Ectodermal cell (in vitro differentiated cells): Measurements from ENCODE around the gene IGLL5.

Experiments used
- H3K27ac ChIP-seq: 2 replicates; pipeline ENCODE4 v1.7.0; 2013; ENCODE audit warnings: mild to moderate bottlenecking, low read depth, low read length; ENCODE audit not compliant: insufficient read depth, poor library complexity, severe bottlenecking
- H3K27me3 ChIP-seq: 2 replicates; pipeline ENCODE4 v1.7.0; 2013; ENCODE audit warnings: mild to moderate bottlenecking, low read length; ENCODE audit not compliant: insufficient read depth, control insufficient read depth, poor library complexity, severe bottlenecking
- H3K36me3 ChIP-seq: one replicate; pipeline ENCODE4 v1.7.0; 2013; ENCODE audit warnings: low read length; ENCODE audit not compliant: control insufficient read depth, insufficient read depth
- H3K4me1 ChIP-seq: one replicate; pipeline ENCODE4 v1.7.0; 2013; ENCODE audit warnings: low read length; ENCODE audit not compliant: control insufficient read depth, insufficient read depth
- H3K4me3 ChIP-seq: 2 replicates; pipeline ENCODE4 v1.7.0; 2013; ENCODE audit warnings: low read depth, low read length, control low read depth; ENCODE audit not compliant: insufficient read depth
- H3K9me3 ChIP-seq: 2 replicates; pipeline ENCODE4 v1.7.0; 2013; ENCODE audit warnings: mild to moderate bottlenecking, low read length, moderate library complexity; ENCODE audit not compliant: control insufficient read depth
- WGBS, 2 experiments: methylation state at CpG; one replicate each; pipeline ENCODE4 v1.1.7; 2013; ENCODE audit warnings: missing lambda C conversion rate in 2 of 2; 5-methylcytosine and 5-hydroxymethylcytosine counted together

The IGLL5 gene

GRCh38 chr22:22933807-22934542 is 46.4 kb downstream of the IGLL5 start:
- H3K27me3 ChIP-seq: no peaks in the 10 kb centered on the region
- H3K4me1 ChIP-seq: no peaks in the 10 kb centered on the region
- 89 to 90% methylated on average over 10 of the region's 10 CpGs for WGBS, 2 experiments
- no peaks in the 10 kb centered on the region for H3K9me3 ChIP-seq
- H3K27ac ChIP-seq: no peak overlapping the region
- no peak overlapping the region for H3K4me3 ChIP-seq
- H3K36me3 ChIP-seq: no peaks in the 10 kb centered on the region

DNA sequence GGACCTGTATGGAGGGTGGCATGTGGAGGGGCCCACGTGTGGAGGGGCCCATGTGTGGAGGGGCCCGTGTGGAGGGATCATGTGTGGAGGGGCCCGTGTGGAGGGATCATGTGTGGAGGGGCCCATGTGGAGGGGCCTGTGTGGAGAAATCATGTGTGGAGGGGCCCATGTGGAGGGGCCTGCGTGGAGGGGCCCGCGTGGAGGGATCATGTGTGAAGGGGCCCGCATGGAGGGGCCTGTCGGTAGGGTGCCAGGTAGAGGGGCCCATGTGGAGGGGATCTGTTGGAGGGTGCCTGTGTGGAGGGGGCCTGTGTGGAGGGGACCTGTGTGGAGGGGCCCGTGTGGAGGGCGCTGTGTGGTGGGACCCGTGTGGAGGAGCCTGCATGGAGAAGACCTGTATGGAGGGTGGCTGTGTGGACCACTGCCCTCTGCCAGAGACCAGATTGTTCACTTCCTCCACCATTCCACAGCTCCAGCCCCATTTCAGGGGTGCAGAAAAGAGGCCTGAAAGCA is 47.0 kb downstream of the IGLL5 start:
- Histone ChIP-seq H3K36me3 (no peaks in the 10 kb centered on the region), H3K27me3 (no peaks in the 10 kb centered on the region), H3K9me3 (no peaks in the 10 kb centered on the region), H3K27ac (no peak overlapping the region), H3K4me3 (no peak overlapping the region), H3K4me1 (no peaks in the 10 kb centered on the region)
- WGBS, 2 experiments: 90 to 94% methylated on average over 11 of the region's 11 CpGs

GRCh38 chr22:22935056-22935545 is 47.5 kb downstream of the IGLL5 start:
- WGBS, 2 experiments: 85 to 93% methylated on average over 3 of the region's 3 CpGs
- H3K36me3 ChIP-seq: no peaks in the 10 kb centered on the region
- no peak overlapping the region for H3K27ac ChIP-seq
- no peaks in the 10 kb centered on the region for H3K9me3 ChIP-seq
- H3K4me3 ChIP-seq: no peak overlapping the region
- H3K27me3 ChIP-seq: no peaks in the 10 kb centered on the region
- no peaks in the 10 kb centered on the region for H3K4me1 ChIP-seq

DNA sequence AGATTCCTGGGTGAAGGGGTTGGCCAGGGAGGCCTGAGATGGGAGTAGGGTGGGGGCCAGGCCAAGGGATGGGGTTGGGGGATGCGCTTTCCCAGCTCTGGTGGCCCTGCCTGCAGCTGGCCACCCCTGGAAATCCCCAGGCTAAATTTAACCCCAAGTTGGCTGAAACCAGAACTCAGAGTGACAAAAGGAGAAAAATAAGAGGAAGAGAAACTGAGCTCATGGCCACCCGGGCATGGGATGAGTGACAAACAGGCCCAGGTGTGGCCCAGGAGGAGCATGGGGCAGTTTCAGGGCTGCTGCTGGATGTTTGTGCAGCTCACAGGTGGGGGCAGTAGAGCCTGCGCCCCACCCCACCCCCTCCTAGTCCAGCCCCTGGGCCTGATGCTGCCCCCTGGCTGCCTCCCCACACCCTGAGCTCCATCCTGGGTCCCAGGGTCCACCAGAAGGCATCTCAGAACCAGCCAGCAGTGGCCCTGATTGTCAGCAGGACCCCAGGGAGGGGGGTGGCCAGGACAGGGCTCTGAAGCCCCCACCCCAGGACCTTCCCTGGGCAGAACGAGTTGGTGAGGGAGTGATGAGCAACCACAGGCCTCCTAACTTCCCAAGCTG is 48.0 kb downstream of the IGLL5 start:
- no peak overlapping the region for H3K27ac ChIP-seq
- H3K9me3 ChIP-seq: no peaks in the 10 kb centered on the region
- no peaks in the 10 kb centered on the region for H3K4me1 ChIP-seq
- H3K27me3 ChIP-seq: no peaks in the 10 kb centered on the region
- H3K4me3 ChIP-seq: no peak overlapping the region
- 72 to 76% methylated on average over 4 of the region's 4 CpGs for WGBS, 2 experiments
- no peaks in the 10 kb centered on the region for H3K36me3 ChIP-seq

DNA sequence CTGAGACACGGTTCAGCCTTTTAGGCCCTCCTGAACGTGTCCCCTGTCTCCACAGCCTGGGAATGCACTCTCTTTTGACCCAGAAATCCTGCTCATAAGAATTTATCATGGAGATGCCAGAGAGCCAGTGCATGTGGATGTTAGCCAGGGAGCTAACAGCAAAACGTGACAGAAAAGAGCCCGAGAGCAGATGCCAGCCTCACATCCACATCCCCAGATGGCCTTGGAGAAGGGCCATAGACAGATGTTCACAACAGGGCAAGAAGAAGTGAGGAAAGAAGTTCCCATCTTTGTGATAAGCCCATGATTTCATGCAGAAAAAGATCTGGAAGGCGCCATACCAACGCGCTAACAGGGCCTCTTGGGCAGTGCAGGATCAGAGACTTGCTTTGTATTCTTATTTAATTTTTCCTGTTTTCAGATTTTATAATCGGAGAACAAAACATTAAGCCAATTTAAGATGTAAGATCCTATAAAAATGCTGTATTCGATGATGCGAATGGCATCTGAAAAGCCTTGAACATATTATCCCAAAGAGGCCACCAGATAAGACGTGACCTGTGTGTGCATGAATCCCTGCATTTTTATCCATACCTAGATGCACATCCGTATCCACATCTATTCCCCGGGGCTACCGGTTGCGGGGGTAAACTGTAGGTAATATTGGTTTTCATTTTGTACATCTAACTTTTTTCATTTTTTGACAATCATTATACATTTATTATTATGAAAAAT is 48.7 kb downstream of the IGLL5 start:
- Histone ChIP-seq H3K27me3 (no peaks in the 10 kb centered on the region), H3K4me3 (no peak overlapping the region), H3K9me3 (no peaks in the 10 kb centered on the region), H3K4me1 (no peaks in the 10 kb centered on the region), H3K27ac (no peak overlapping the region), H3K36me3 (no peaks in the 10 kb centered on the region)
- WGBS, 2 experiments: 91 to 95% methylated on average over 10 to 15 of the region's 15 CpGs

DNA sequence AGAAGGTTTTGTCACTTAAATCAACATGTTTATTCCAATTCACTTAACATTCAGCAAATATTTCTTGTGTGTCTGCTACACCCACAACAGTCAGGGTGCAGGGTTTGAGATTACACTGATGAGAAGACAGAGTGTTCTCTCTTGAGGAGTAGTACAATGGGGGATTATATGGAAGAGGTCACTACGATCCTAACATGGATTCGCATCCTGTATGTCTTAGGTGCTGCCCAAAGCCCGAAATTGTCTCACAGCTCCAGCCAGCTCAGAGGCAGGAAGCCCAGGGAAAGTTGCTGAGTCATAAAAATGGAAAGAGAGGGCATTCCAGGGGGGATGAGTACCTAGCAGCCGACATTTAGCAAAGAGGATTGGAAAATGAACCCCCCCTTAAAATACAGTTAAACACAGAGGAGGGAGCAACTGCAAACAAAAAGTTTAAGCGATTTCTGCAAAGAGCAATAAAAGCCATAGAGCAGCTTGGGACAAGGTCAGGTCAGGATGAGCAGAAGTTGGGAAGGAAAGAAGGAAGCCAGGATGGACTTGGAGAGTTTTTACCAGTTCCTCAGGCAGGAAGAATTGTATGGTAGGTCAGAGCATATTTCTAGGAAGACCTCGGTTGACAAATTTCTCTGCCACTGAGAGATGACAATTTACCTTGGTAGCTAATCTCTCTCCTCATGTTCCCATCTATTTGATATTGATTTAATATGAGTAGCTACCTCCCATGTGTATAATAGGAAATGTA is 49.5 kb downstream of the IGLL5 start:
- no peaks in the 10 kb centered on the region for H3K9me3 ChIP-seq
- 86 to 94% methylated on average over 6 of the region's 6 CpGs for WGBS, 2 experiments
- H3K36me3 ChIP-seq: no peaks in the 10 kb centered on the region
- no peaks in the 10 kb centered on the region for H3K4me1 ChIP-seq
- no peak overlapping the region for H3K4me3 ChIP-seq
- no peak overlapping the region for H3K27ac ChIP-seq
- no peaks in the 10 kb centered on the region for H3K27me3 ChIP-seq

DNA sequence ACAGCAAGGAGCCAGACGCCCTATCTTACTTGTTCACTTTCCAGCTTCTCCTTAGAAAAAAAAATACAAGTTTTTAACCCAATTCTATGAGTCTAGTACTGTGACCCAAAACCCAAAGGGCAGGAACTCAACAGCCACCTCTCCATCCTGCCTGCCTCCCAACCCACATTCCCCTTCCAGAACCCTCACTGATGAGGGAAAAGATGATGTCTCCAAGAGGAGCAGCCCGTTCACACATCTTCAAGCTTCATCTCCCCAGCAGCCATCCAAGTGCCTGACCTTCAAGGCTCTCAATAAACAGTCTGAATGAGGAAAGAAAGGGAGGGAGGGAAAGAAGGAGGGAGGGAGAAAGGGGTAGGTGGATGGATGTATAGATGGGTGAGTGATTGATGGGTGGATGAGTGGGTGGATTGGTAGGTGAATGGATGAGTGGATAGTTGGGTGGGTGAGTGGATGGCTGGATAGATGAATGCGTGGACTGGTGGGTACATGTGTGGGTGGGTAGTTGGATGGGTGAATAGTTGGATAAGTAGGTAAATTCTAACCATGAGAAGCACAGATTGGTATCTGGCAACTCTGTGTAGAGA is 50.4 kb downstream of the IGLL5 start:
- H3K27me3 ChIP-seq: no peaks in the 10 kb centered on the region
- no peak overlapping the region for H3K4me3 ChIP-seq
- WGBS, 2 experiments: 89 to 91% methylated on average over 2 to 3 of the region's 3 CpGs

GRCh38 chr22:22938672-22939587 is 51.3 kb downstream of the IGLL5 start:
- no peaks in the 10 kb centered on the region for H3K9me3 ChIP-seq
- H3K4me1 ChIP-seq: no peaks in the 10 kb centered on the region
- no peak overlapping the region for H3K27ac ChIP-seq
- no peak overlapping the region for H3K4me3 ChIP-seq
- 72 to 75% methylated on average over 8 of the region's 8 CpGs for WGBS, 2 experiments
- H3K27me3 ChIP-seq: no peaks in the 10 kb centered on the region
- no peaks in the 10 kb centered on the region for H3K36me3 ChIP-seq

More for the DNA sequence above, 50.4 kb downstream of the IGLL5 start:
- H3K4me1 ChIP-seq: no peaks in the 10 kb centered on the region
- no peaks in the 10 kb centered on the region for H3K9me3 ChIP-seq
- no peaks in the 10 kb centered on the region for H3K36me3 ChIP-seq
- H3K27ac ChIP-seq: no peak overlapping the region
